Skin epidermis (tissue), 12 donors: ENCODE measurements around the gene PIP4K2A.
"Not testable (repeated sequence)": the region's sequence is repeated elsewhere in the genome, so short reads cannot be mapped to it uniquely, and the experiment has no call there.

Source experiments
- H3K27ac ChIP-seq, 21 experiments: fragments of 200-600 bp; sonication (generic) in 11 of 21; one replicate each; pipeline ENCODE4 v1.5.0; 2020; ENCODE audit warnings: mild to moderate bottlenecking in 3 of 21, inconsistent platforms in 2 of 21, moderate library complexity in 2 of 21
- H3K4me3 ChIP-seq, 7 experiments: fragments of 200-600 bp; sonication (generic) in 2 of 7; one replicate each; pipeline ENCODE4 v1.5.0; 2020; ENCODE audit warnings: inconsistent platforms in 2 of 7, mild to moderate bottlenecking in 2 of 7, moderate library complexity in 1 of 7

PIP4K2A gene

GRCh38 chr10:22714479-22715289, at the start of gene PIP4K2A:
TSS of gene PIP4K2A (minus strand) at chr10:22714578. CDS start at chr10:22714326, 252 bp downstream.
- peak within 1 kb of the TSS; percentile 61 to 96 (median 86) for H3K27ac ChIP-seq

GRCh38 chr10:22761569-22762220, 47.3 kb upstream of the PIP4K2A start:
- no peak overlapping the region for H3K27ac ChIP-seq

More at GRCh38 chr10:22714479-22715289, at the start of gene PIP4K2A:
- peak within 1 kb of the TSS; percentile 74 to 96 (median 89) for H3K4me3 ChIP-seq

GRCh38 chr10:22760025-22760424, 45.6 kb upstream of the PIP4K2A start:
- no peak overlapping the region for H3K27ac ChIP-seq
- H3K4me3 ChIP-seq: no peak overlapping the region

More at GRCh38 chr10:22761569-22762220, 47.3 kb upstream of the PIP4K2A start:
- no peak overlapping the region for H3K4me3 ChIP-seq

GRCh38 chr10:22758867-22759266, 44.5 kb upstream of the PIP4K2A start:
- H3K27ac ChIP-seq: no peak overlapping the region
- H3K4me3 ChIP-seq: no peak overlapping the region

GRCh38 chr10:22754296-22754695, 39.9 kb upstream of the PIP4K2A start:
- no peak overlapping the region for H3K27ac ChIP-seq
- H3K4me3 ChIP-seq: no peak overlapping the region

GRCh38 chr10:22753786-22754185, 39.4 kb upstream of the PIP4K2A start:
- no peak overlapping the region for H3K27ac ChIP-seq
- no peak overlapping the region for H3K4me3 ChIP-seq

- Histone ChIP-seq H3K27ac (no peak overlapping the region), H3K4me3 (no peak overlapping the region)
Measured at GRCh38 chr10:22752272-22752889, 38.0 kb upstream of the PIP4K2A start.

- H3K27ac ChIP-seq: no peak overlapping the region
- H3K4me3 ChIP-seq: no peak overlapping the region
Measured at GRCh38 chr10:22750131-22750530, 35.8 kb upstream of the PIP4K2A start.

- H3K4me3 ChIP-seq, H3K27ac ChIP-seq: not testable (repeated sequence)
Measured at GRCh38 chr10:22744858-22745257, 30.5 kb upstream of the PIP4K2A start.

- no peak overlapping the region for H3K4me3 ChIP-seq
- no peak overlapping the region for H3K27ac ChIP-seq
Measured at GRCh38 chr10:22742678-22743077, 28.3 kb upstream of the PIP4K2A start.

- H3K4me3 ChIP-seq, H3K27ac ChIP-seq: not testable (repeated sequence)
Measured at GRCh38 chr10:22741631-22742030, 27.3 kb upstream of the PIP4K2A start.

- H3K27ac ChIP-seq: no peak overlapping the region
- H3K4me3 ChIP-seq: no peak overlapping the region
Measured at GRCh38 chr10:22740180-22740579, 25.8 kb upstream of the PIP4K2A start.

- H3K4me3 ChIP-seq: no peak overlapping the region
- H3K27ac ChIP-seq: no peak overlapping the region
Measured at GRCh38 chr10:22737587-22737986, 23.2 kb upstream of the PIP4K2A start.

- no peak overlapping the region for H3K27ac ChIP-seq
- no peak overlapping the region for H3K4me3 ChIP-seq
Measured at GRCh38 chr10:22736134-22736533, 21.8 kb upstream of the PIP4K2A start.

- H3K27ac ChIP-seq: no peak overlapping the region
- H3K4me3 ChIP-seq: no peak overlapping the region
Measured at GRCh38 chr10:22733992-22734391, 19.6 kb upstream of the PIP4K2A start.

- Histone ChIP-seq H3K4me3 (no peak overlapping the region), H3K27ac (no peak overlapping the region)
Measured at GRCh38 chr10:22727663-22728062, 13.3 kb upstream of the PIP4K2A start.

- no peak overlapping the region for H3K4me3 ChIP-seq
- no peak overlapping the region for H3K27ac ChIP-seq
Measured at GRCh38 chr10:22727112-22727511, 12.7 kb upstream of the PIP4K2A start.

- no peak overlapping the region for H3K4me3 ChIP-seq
- no peak overlapping the region for H3K27ac ChIP-seq
Measured at GRCh38 chr10:22724773-22725172, 10.4 kb upstream of the PIP4K2A start.

- H3K4me3 ChIP-seq: no peak overlapping the region
- H3K27ac ChIP-seq: no peak overlapping the region
Measured at GRCh38 chr10:22723783-22724182, 9.4 kb upstream of the PIP4K2A start.

GRCh38 chr10:22723343-22723779, 9.0 kb upstream of the PIP4K2A start:
- Histone ChIP-seq H3K4me3 (no peak overlapping the region), H3K27ac (no peak overlapping the region)
